Gastroesophageal sphincter (tissue), 4 donors: ENCODE measurements around the gene CPED1. TPM values are rescaled to one million over a fixed set of nuclear protein-coding genes. Genes with fewer than 3 reads are reported as not detected.
"Not testable (repeated sequence)": the region's sequence is repeated elsewhere in the genome, so short reads cannot be mapped to it uniquely, and the experiment has no call there.

Experiments
- ATAC-seq: fragments of 150-250 bp; one replicate; pipeline ENCODE4 v1.9.1; 2016; ENCODE audit warnings: mild to moderate bottlenecking, moderate library complexity
- H3K27ac ChIP-seq, 4 donors: fragments of 200-600 bp; sonication (generic) in 3 of 4; 1 replicate in 3 of 4; 2 replicates in 1 of 4; pipeline ENCODE4 v1.5.1; 2016 to 2019
- H3K27me3 ChIP-seq: fragments of 200-600 bp; sonication (generic); one replicate; pipeline ENCODE4 v1.5.1; 2019
- H3K36me3 ChIP-seq, 2 donors: fragments of 200-600 bp; sonication (generic); one replicate each; pipeline ENCODE4 v1.5.1; 2019; ENCODE audit warnings: control low read depth in 1 of 2
- H3K4me1 ChIP-seq, 3 donors: fragments of 200-600 bp; sonication (generic); 1 replicate in 2 of 3; 2 replicates in 1 of 3; pipeline ENCODE4 v1.5.1; 2016 to 2019; ENCODE audit warnings: control low read depth in 2 of 3
- H3K4me3 ChIP-seq, 2 donors: fragments of 200-600 bp; sonication (generic); one replicate each; pipeline ENCODE4 v1.5.1; 2019; ENCODE audit warnings: mild to moderate bottlenecking in 1 of 2, moderate library complexity in 1 of 2
- H3K9me3 ChIP-seq, 3 donors: fragments of 200-600 bp; sonication (generic); one replicate each; pipeline ENCODE4 v1.5.1; 2017 to 2019; ENCODE audit warnings: control low read depth in 2 of 3
- EP300 ChIP-seq: sonication (generic); formaldehyde crosslinking; IDR thresholded peaks from one replicate; pipeline ENCODE4 v1.6.1; 2017; ENCODE audit warnings: antibody characterized with exemption, mild to moderate bottlenecking
- POLR2A ChIP-seq, 2 donors: fragments of 450-650 bp; IDR thresholded peaks; one replicate each; pipeline ENCODE4 v1.6.1; 2017; ENCODE audit warnings: antibody characterized with exemption in 2 of 2, mild to moderate bottlenecking in 2 of 2, moderate library complexity in 1 of 2
- POLR2AphosphoS5 ChIP-seq: sonication (generic); formaldehyde crosslinking; IDR thresholded peaks from one replicate; pipeline ENCODE4 v1.6.1; 2017; ENCODE audit warnings: antibody characterized with exemption
- WGBS, 2 donors: methylation state at CpG; one replicate each; pipeline ENCODE4 v1.1.5; 2018; ENCODE audit warnings: low coverage in 1 of 2; 5-methylcytosine and 5-hydroxymethylcytosine counted together
- total RNA-seq, 4 donors: library from RNA; depleted of rRNA; stranded (reverse); fragments of >200 nt; gene quantifications; one replicate each; pipeline ENCODE4 v1.1.0, GENCODE V29; 2016
- TF ChIP-seq, protein P1 (sequence below), 4 experiments: fragments of 200-600 bp in 2 of 4; fragments of 450-650 bp in 2 of 4; sonication (generic) in 1 of 4; IDR thresholded peaks; one replicate each; pipeline ENCODE4 v1.5.1; 2017 to 2019; ENCODE audit warnings: antibody characterized with exemption in 4 of 4, mild to moderate bottlenecking in 2 of 4, moderate library complexity in 2 of 4

The CPED1 gene
- total RNA-seq, 4 donors from 2014 or later: 35.1 to 97.7 (median 60.5) TPM

DNA sequence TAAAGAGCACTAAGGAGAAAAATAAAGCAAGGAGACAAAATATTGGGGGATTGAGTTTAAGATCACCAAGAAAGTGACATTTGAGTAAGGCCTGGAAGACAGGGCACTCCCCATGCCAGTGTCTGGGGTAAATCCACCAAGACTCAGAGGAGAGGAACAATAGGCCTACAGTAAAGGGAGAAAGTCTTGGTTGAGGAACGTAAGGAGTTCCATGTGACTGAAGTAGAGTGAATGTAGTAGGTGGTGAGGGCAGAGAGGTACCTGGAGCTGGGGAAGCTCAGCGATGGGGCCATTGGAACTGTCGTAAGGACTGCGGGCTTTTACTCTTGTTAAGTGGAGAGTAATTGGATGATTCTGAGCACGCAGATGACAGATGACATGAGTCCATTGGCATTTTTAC, 69.4 kb downstream of the CPED1 start:
- Histone ChIP-seq H3K27ac (no peak overlapping the region), H3K36me3 (no peaks in the 10 kb centered on the region), H3K27me3 (no peaks in the 10 kb centered on the region), H3K4me1 (no peaks in the 10 kb centered on the region), H3K4me3 (no peak overlapping the region), H3K9me3 (no peaks in the 10 kb centered on the region)
- WGBS, 2 donors: 92% methylated on average over 4 to 5 of the region's 5 CpGs
- TF ChIP-seq, protein P1, sequence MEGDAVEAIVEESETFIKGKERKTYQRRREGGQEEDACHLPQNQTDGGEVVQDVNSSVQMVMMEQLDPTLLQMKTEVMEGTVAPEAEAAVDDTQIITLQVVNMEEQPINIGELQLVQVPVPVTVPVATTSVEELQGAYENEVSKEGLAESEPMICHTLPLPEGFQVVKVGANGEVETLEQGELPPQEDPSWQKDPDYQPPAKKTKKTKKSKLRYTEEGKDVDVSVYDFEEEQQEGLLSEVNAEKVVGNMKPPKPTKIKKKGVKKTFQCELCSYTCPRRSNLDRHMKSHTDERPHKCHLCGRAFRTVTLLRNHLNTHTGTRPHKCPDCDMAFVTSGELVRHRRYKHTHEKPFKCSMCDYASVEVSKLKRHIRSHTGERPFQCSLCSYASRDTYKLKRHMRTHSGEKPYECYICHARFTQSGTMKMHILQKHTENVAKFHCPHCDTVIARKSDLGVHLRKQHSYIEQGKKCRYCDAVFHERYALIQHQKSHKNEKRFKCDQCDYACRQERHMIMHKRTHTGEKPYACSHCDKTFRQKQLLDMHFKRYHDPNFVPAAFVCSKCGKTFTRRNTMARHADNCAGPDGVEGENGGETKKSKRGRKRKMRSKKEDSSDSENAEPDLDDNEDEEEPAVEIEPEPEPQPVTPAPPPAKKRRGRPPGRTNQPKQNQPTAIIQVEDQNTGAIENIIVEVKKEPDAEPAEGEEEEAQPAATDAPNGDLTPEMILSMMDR (IDR thresholded peaks at IDR 0.05): no peak
- TF ChIP-seq POLR2A (IDR thresholded peaks at IDR 0.05): no peak
- TF ChIP-seq POLR2AphosphoS5: no peak
- TF ChIP-seq EP300: no peak
- ATAC-seq: no peak

DNA sequence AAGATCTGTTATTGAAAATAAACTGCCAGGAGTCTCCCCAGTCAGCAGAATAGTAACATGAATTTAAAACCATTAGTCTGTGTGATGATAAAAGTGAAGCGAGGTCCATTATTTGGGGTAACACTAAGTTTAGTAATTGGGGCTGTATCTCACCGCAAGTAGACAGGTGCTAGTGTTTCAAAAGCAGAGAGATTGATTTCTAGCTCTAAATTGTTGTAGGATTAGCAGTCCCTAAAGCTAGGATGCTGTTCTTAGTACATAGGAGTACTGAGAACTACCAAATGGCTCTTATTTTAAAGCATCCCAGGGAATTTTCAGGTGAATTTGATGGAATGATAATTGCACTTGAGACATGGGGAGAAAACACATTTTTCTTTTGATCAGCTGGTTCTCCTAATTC, 70.5 kb downstream of the CPED1 start:
- Histone ChIP-seq H3K27me3 (no peaks in the 10 kb centered on the region), H3K9me3 (no peaks in the 10 kb centered on the region), H3K27ac (no peak overlapping the region), H3K36me3 (no peaks in the 10 kb centered on the region), H3K4me3 (no peak overlapping the region), H3K4me1 (peaks cover 0 to 8% (median 0%) of the 10 kb centered on the region in 3 donors)
- whole genome bisulfite sequencing, 2 donors: 90 to 92% methylated on average over 2 of the region's 2 CpGs
- ATAC-seq: no peak
- no peak for TF ChIP-seq POLR2AphosphoS5
- TF ChIP-seq, protein P1 (IDR thresholded peaks at IDR 0.05): no peak
- TF ChIP-seq EP300: no peak
- no peak for TF ChIP-seq POLR2A (IDR thresholded peaks at IDR 0.05)

DNA sequence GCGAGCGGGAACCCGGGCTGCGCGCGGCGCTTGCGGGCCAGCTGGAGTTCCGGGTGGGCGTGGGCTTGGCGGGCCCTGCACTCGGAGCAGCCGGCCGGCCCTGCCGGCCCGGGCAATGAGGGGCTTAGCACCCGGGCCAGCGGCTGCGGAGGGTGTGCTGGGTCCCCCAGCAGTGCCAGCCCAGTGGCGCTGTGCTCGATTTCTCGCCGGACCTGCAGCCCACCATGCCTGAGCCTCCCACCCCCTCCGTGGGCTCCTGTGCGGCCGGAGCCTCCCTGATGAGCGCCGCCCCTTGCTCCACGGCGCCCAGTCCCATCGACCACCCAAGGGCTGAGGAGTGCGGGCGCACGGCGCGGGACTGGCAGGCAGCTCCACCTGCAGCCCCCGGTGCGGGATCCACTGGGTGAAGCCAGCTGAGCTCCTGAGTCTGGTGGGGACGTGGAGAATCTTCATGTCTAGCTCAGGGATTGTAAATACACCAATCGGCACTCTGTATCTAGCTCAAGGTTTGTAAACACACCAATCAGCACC, 71.5 kb downstream of the CPED1 start:
- H3K36me3 ChIP-seq, H3K27ac ChIP-seq, H3K4me3 ChIP-seq, H3K27me3 ChIP-seq, H3K9me3 ChIP-seq, ATAC-seq: not testable (repeated sequence)
- no CpG with 5 or more reads among the region's 40 CpGs for WGBS, 2 donors
- H3K4me1 ChIP-seq: peaks cover 0 to 14% (median 0%) of the 10 kb centered on the region in 3 donors

DNA sequence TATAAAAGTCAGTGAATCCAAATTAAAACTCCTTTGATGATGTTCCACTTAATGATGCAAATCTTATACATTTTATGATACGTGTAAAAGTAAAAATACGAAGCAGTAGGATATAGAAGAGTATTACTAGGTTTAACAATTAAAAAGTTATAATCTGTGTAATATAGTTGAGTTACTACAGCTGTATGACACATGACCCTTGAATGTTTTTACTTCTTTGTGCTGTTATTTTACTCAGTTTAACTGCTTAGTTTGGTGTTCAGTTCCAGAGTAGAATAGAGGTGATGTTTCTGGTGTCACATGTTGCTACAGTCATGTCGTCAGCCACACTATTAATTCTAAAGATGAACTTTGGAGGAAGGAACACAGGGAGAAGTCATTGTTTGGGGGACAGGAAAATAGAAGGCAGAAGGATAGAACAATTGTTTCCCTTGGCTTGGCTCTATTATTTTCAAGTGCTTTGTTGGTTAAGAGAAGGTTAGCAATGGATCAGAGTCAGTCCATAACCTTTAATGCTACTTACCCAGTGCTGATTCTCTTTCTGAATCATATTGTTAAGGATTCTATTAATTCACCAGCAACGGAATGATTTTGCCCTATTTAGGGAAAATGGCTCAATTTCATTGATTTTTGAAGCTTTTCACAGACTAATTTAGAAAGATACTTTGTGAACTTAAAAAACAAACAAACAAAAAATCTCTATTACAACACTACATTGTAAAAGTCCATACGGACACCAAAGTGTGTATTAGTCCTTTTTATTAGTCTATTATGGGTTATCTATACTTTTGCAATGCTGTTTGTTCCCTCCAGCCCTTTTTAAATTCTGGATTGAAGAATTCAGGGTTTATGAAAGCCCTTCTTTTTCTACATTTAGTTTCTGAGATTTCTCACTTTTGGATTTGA, 73.4 kb downstream of the CPED1 start:
- peaks cover 0 to 14% (median 0%) of the 10 kb centered on the region in 3 donors for H3K4me1 ChIP-seq
- H3K4me3 ChIP-seq: no peak overlapping the region
- no peak for ATAC-seq
- WGBS, 2 donors: 83 to 85% methylated on average over 5 of the region's 5 CpGs
- TF ChIP-seq EP300: no peak
- no peak for TF ChIP-seq POLR2AphosphoS5
- TF ChIP-seq POLR2A (IDR thresholded peaks at IDR 0.05): no peak
- no peak overlapping the region for H3K27ac ChIP-seq
- no peaks in the 10 kb centered on the region for H3K27me3 ChIP-seq
- H3K9me3 ChIP-seq: no peaks in the 10 kb centered on the region
- H3K36me3 ChIP-seq: no peaks in the 10 kb centered on the region

DNA sequence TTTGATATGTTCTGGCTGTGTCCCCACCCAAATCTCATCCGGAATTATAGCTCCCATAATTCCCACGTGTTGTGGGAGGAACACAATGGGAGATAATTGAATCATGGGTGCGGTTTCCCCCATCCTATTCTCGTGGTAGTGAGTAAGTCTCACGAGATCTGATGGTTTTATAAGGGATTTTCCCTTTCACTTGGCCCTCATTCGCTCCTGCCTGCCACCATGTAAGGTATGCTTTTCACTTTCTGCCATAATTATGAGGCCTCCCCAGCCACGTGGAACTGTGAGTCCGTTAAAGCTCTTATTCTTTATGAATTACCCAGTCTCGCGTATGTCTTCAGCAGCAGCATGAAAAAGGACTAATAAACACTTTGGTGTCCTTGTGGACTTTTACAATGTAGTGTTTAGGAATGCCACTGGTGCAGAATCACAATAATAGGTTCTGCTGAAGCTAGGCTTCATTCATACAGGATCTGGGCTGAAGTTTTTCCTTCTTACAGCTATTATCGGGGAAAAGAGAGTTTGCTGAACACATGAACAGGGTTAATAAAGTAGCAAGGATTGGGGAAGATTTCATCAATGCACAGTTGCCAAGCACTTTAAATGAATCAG, 74.3 kb downstream of the CPED1 start:
- H3K4me1 ChIP-seq: peaks cover 0 to 14% (median 0%) of the 10 kb centered on the region in 3 donors
- H3K27me3 ChIP-seq: no peaks in the 10 kb centered on the region
- 79 to 87% methylated on average over 5 to 11 of the region's 11 CpGs for WGBS, 2 donors
- TF ChIP-seq, protein P1 (IDR thresholded peaks at IDR 0.05): no peak
- TF ChIP-seq EP300 (no peak), POLR2A (IDR thresholded peaks at IDR 0.05) (no peak), POLR2AphosphoS5 (no peak)
- no peak overlapping the region for H3K27ac ChIP-seq
- H3K4me3 ChIP-seq: no peak overlapping the region
- H3K9me3 ChIP-seq: no peaks in the 10 kb centered on the region
- H3K36me3 ChIP-seq: no peaks in the 10 kb centered on the region
- no peak for ATAC-seq

DNA sequence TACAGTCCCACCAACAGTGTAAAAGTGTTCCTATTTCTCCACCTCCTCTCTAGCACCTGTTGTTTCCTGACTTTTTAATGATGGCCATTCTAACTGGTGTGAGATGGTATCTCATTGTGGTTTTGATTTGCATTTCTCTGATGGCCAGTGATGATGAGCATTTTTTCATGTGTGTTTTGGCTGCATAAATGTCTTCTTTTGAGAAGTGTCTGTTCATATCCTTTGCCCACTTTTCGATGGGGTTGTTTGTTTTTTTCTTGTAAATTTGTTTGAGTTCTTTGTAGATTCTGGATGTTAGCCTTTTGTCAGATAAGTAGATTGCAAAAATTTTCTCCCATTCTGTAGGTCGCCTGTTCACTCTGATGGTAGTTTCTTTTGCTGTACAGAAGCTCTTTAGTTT, 79.2 kb downstream of the CPED1 start:
- not testable (repeated sequence) for H3K9me3 ChIP-seq, ATAC-seq, H3K36me3 ChIP-seq, H3K27ac ChIP-seq, H3K27me3 ChIP-seq, H3K4me3 ChIP-seq
- WGBS, 2 donors: 97% methylated on average over 2 of the region's 2 CpGs; no CpG with 5 or more reads in 1 of the 2 donors
- peaks cover 0 to 31% (median 4%) of the 10 kb centered on the region in 3 donors for H3K4me1 ChIP-seq
